Panc1 (cell line): Measurements from ENCODE around the gene TRAPPC10. TPM values are rescaled to one million over a fixed set of nuclear protein-coding genes. Genes with fewer than 3 reads are reported as not detected.

ENCODE experiments used
- ATAC-seq: fragments of 200-7000 bp; cut with Tn5 transposase; 2 replicates; pipeline ENCODE4 v1.9.1; 2020; ENCODE audit warnings: mild to moderate bottlenecking, moderate library complexity
- BruUV-seq: library from RNA; stranded (reverse); fragments of 400-500 nt; replicated peaks from 2 replicates; lab custom pipeline; 2021; lab: Mats Ljungman, UMichigan
- CTCF ChIA-PET: fragments of 300-600 bp; sonication (Branson Sonifier 250); formaldehyde crosslinking; loops from one replicate; lab custom pipeline; 2022; ENCODE audit warnings: antibody characterized with exemption; lab: Charles Lee
- POLR2A ChIA-PET: fragments of 300-600 bp; sonication (Branson Sonifier 250); formaldehyde crosslinking; loops from one replicate; lab custom pipeline; 2022; ENCODE audit warnings: antibody characterized with exemption; lab: Charles Lee
- DNase-seq: peaks from one replicate; pipeline ENCODE4 v3.0.0-alpha.2; 2010; ENCODE audit warnings: low read depth, low spot score
- H3K27ac ChIP-seq: 2 replicates; pipeline ENCODE4 v1.5.1; 2011; ENCODE audit warnings: mild to moderate bottlenecking, low read length, inconsistent platforms
- H3K27me3 ChIP-seq: fragments of 200-500 bp; sonication (Bioruptor generic); 2 replicates; pipeline ENCODE4 v1.6.0; 2014; ENCODE audit warnings: low read length, inconsistent platforms; ENCODE audit not compliant: control insufficient read depth, insufficient read depth
- H3K36me3 ChIP-seq: fragments of 200-500 bp; sonication (Bioruptor generic); 2 replicates; pipeline ENCODE4 v1.5.1; 2014; ENCODE audit warnings: inconsistent platforms, mild to moderate bottlenecking, low read length, moderate library complexity; ENCODE audit not compliant: control insufficient read depth, insufficient read depth
- H3K4me1 ChIP-seq: 2 replicates; pipeline ENCODE4 v1.5.1; 2011; ENCODE audit warnings: inconsistent platforms, mild to moderate bottlenecking, low read length, moderate library complexity; ENCODE audit not compliant: control insufficient read depth, insufficient read depth
- H3K4me3 ChIP-seq, 2 experiments: 2 replicates each; pipeline ENCODE4 v1.5.1; 2011 to 2012; ENCODE audit warnings: low read depth in 2 of 2, low read length in 2 of 2, mild to moderate bottlenecking in 2 of 2, inconsistent platforms in 1 of 2, moderate library complexity in 1 of 2
- H3K9me3 ChIP-seq: fragments of 200-500 bp; sonication (Bioruptor generic); 2 replicates; pipeline ENCODE4 v1.5.1; 2014; ENCODE audit warnings: low read depth, mild to moderate bottlenecking, inconsistent platforms, low read length, moderate library complexity; ENCODE audit not compliant: control insufficient read depth, insufficient read depth
- POLR2AphosphoS5 ChIP-seq: IDR thresholded peaks from 2 replicates; pipeline ENCODE4 v1.6.1; 2012; ENCODE audit warnings: mild to moderate bottlenecking, low read depth, low read length, moderate library complexity
- SIN3A ChIP-seq: IDR thresholded peaks from 2 replicates; pipeline ENCODE4 v1.6.1; 2012; ENCODE audit warnings: low read depth, mild to moderate bottlenecking, low read length, moderate library complexity, borderline replicate concordance; ENCODE audit not compliant: insufficient read depth
- TCF7L2 ChIP-seq: IDR thresholded peaks from 2 replicates; pipeline ENCODE4 v1.6.1; 2011; ENCODE audit warnings: mild to moderate bottlenecking, low read depth, low read length, inconsistent platforms
- in situ Hi-C: cut with HindIII; loops from 2 replicates; pipeline ENCODE4 v1.10.0; 2016; ENCODE audit warnings: low sequenced_read_pairs, low pct_unique_long_range_greater_than_20kb
- intact Hi-C: fragments of 100-400 bp; cut with micrococcal nuclease; formaldehyde crosslinking; loops from one replicate; pipeline ENCODE4 v1.10.0; 2022; ENCODE audit not compliant: unreplicated experiment
- total RNA-seq: library from RNA; stranded (reverse); gene quantifications from one replicate; pipeline ENCODE4 v1.2.1, GENCODE V29; 2021; ENCODE audit not compliant: unreplicated experiment
- TF ChIP-seq, protein P1 (sequence below), 2 experiments: IDR thresholded peaks; 2 replicates each; pipeline ENCODE4 v1.6.1; 2011 to 2012; ENCODE audit warnings: low read depth in 2 of 2, control low read depth in 1 of 2, low read length in 1 of 2, mild to moderate bottlenecking in 1 of 2, moderate library complexity in 1 of 2; ENCODE audit not compliant: insufficient read depth in 1 of 2
- TF ChIP-seq, protein P2 (sequence below): fragments of 450-650 bp; IDR thresholded peaks from 2 replicates; pipeline ENCODE4 v1.5.1; 2017; ENCODE audit warnings: mild to moderate bottlenecking

The TRAPPC10 gene
- total RNA-seq, 1 experiment from 2014 or later, result 34.5 TPM

DNA sequence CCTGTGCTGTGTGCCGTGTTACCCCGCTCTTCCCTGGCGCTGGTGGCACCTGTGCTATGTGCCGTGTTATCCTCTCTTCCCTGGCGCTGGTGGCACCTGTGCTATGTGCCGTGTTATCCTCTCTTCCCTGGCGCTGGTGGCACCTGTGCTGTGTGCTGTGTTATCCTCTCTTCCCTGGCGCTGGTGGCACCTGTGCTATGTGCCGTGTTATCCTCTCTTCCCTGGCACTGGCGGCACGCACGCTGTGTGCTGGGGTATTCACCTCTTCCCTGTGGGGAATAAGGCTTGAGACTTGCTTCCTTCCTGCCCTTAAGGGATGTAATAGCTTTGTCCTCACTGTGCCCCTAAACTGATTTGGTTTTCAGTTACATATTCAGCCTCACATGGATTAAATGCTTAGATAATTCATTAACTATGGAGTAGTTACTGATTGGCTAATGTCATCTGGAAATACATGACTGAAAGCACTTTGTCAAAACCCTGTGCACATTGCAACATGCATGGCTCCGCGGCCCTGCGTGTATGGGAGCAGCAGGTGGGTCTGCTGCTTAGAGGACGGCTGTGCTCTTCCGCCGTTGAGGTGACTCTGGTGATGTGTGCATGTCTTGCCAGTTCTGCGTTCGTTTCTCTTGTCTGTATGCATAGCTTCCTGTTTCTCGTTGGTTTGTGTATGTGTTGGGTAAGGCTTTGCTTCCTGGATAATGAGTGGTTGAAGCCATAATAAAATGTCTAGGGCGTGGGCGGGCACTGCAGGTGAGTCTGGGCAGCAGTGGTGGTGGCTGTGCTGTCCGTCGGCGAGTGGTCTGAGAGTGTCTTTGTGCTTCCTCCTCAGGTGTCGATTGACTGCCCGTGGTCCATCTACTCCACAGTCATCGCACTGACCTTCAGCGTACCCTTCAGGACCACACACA, 77.1 kb downstream of the TRAPPC10 start:
- in situ Hi-C loops (no loop called here), intact Hi-C loops (no loop called here)
- no peak overlapping the region for H3K27ac ChIP-seq
- no TSS peak for BruUV-seq
- no peaks in the 10 kb centered on the region for H3K4me1 ChIP-seq
- POLR2A ChIA-PET, result no interaction called here
- no peaks in the 10 kb centered on the region for H3K27me3 ChIP-seq
- CTCF ChIA-PET, result no interaction called here
- no peak overlapping the region for H3K4me3 ChIP-seq
- no peaks in the 10 kb centered on the region; the same call in 1 of the 2 replicates for H3K36me3 ChIP-seq
- TF ChIP-seq, protein P1, sequence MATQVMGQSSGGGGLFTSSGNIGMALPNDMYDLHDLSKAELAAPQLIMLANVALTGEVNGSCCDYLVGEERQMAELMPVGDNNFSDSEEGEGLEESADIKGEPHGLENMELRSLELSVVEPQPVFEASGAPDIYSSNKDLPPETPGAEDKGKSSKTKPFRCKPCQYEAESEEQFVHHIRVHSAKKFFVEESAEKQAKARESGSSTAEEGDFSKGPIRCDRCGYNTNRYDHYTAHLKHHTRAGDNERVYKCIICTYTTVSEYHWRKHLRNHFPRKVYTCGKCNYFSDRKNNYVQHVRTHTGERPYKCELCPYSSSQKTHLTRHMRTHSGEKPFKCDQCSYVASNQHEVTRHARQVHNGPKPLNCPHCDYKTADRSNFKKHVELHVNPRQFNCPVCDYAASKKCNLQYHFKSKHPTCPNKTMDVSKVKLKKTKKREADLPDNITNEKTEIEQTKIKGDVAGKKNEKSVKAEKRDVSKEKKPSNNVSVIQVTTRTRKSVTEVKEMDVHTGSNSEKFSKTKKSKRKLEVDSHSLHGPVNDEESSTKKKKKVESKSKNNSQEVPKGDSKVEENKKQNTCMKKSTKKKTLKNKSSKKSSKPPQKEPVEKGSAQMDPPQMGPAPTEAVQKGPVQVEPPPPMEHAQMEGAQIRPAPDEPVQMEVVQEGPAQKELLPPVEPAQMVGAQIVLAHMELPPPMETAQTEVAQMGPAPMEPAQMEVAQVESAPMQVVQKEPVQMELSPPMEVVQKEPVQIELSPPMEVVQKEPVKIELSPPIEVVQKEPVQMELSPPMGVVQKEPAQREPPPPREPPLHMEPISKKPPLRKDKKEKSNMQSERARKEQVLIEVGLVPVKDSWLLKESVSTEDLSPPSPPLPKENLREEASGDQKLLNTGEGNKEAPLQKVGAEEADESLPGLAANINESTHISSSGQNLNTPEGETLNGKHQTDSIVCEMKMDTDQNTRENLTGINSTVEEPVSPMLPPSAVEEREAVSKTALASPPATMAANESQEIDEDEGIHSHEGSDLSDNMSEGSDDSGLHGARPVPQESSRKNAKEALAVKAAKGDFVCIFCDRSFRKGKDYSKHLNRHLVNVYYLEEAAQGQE (IDR thresholded peaks at IDR 0.05; ENCODE audit: insufficient read depth in 1 of 2, low read depth in 2 of 2, low read length in 1 of 2), result no peak
- TF ChIP-seq SIN3A (no peak), TCF7L2 (no peak), POLR2AphosphoS5 (no peak)
- TF ChIP-seq, protein P2, sequence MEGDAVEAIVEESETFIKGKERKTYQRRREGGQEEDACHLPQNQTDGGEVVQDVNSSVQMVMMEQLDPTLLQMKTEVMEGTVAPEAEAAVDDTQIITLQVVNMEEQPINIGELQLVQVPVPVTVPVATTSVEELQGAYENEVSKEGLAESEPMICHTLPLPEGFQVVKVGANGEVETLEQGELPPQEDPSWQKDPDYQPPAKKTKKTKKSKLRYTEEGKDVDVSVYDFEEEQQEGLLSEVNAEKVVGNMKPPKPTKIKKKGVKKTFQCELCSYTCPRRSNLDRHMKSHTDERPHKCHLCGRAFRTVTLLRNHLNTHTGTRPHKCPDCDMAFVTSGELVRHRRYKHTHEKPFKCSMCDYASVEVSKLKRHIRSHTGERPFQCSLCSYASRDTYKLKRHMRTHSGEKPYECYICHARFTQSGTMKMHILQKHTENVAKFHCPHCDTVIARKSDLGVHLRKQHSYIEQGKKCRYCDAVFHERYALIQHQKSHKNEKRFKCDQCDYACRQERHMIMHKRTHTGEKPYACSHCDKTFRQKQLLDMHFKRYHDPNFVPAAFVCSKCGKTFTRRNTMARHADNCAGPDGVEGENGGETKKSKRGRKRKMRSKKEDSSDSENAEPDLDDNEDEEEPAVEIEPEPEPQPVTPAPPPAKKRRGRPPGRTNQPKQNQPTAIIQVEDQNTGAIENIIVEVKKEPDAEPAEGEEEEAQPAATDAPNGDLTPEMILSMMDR, result no peak
- DNase-seq (no peak), ATAC-seq (no peak)
- no peaks in the 10 kb centered on the region for H3K9me3 ChIP-seq

DNA sequence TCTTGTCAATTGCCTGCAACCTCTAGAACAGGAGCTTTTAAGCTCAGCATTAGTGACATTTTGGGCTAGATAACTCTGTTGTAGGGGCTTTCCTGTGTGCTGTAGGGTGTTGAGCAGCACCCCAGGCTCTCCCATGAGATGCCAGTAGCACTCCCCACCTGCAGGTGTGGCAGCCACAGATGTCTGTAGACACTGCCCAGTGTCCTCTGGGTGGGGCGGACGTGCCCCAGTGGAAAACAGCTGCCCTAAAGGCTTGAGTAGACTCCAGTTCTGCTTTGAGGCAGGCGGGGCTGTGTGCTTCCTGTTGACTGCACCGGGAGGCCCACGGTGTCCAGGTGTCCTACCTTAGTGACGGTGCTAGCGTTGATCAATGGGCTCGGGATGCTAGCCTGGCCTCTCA, 78.2 kb downstream of the TRAPPC10 start:
- ChIA-PET CTCF (no interaction called here), POLR2A (no interaction called here)
- Histone ChIP-seq H3K9me3 (no peaks in the 10 kb centered on the region), H3K27ac (no peak overlapping the region), H3K4me3 (no peak overlapping the region), H3K27me3 (no peaks in the 10 kb centered on the region), H3K4me1 (no peaks in the 10 kb centered on the region), H3K36me3 (no peaks in the 10 kb centered on the region; the same call in 1 of the 2 replicates)
- BruUV-seq, result no TSS peak
- TF ChIP-seq, protein P2, result no peak
- no peak for TF ChIP-seq POLR2AphosphoS5
- in situ Hi-C loops (no loop called here), intact Hi-C loops (no loop called here)
- ATAC-seq (no peak), DNase-seq (no peak)
